ENCODE measurements around the gene ULK2. TPM values are rescaled to one million over a fixed set of nuclear protein-coding genes. Genes with fewer than 3 reads are reported as not detected.
A peak's percentile ranks its signal among the peaks of the same experiment; 100 is the strongest.

ULK2 gene
- total RNA-seq, 1 donor, result 21.0 TPM

DNA sequence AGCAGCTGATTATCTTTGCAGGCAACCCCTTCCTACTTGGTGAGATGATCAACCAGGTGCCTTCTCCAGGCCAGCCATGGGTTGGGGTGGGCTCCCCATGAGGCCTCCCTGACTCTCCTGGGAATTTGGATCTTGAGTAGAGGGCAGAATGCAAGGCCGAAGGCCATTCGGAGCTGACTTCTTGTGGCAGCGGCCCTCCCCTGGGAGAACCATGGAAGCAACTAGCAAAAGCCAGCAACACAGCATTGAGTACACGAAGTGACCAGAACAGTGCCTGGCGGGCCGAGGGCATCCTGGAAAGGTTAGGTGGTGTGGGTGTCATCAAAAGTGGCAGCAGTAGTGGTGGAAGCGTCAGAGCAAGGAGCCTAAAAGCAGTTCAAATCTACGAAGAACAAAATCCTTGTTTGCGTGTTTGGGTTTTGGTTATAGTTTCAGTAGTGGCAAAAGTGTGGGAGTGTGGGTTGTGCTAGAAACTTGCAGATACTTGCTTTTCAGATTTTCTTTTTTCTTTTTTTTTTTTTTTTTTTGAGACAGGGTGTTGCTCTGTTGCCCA is 117.6 kb downstream of the ULK2 start:
- DNase-seq (ENCODE audit: low read depth in 2 of 3, low spot score in 2 of 3), result no peak

DNA sequence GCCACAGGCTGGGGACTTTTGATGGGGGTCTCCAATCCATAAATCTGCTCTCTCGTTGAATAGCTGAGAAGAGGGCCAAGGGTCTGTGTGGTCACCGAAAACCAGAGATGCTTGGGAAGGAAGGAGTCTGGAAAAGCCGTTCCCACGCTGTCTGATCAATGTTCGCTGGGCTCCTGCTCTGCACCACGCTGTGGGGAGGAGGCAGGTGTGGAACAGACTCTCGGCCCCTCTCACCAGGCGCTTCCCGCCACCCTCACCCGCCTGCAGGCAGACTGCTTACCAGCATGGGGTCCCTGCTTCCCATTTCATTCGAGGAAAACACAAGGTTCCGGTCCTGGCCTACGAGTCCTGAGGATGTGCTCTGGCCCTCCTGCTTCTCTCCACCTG is 118.9 kb downstream of the ULK2 start:
- DNase-seq (ENCODE audit: low read depth in 2 of 3, low spot score in 2 of 3), result no peak

DNA sequence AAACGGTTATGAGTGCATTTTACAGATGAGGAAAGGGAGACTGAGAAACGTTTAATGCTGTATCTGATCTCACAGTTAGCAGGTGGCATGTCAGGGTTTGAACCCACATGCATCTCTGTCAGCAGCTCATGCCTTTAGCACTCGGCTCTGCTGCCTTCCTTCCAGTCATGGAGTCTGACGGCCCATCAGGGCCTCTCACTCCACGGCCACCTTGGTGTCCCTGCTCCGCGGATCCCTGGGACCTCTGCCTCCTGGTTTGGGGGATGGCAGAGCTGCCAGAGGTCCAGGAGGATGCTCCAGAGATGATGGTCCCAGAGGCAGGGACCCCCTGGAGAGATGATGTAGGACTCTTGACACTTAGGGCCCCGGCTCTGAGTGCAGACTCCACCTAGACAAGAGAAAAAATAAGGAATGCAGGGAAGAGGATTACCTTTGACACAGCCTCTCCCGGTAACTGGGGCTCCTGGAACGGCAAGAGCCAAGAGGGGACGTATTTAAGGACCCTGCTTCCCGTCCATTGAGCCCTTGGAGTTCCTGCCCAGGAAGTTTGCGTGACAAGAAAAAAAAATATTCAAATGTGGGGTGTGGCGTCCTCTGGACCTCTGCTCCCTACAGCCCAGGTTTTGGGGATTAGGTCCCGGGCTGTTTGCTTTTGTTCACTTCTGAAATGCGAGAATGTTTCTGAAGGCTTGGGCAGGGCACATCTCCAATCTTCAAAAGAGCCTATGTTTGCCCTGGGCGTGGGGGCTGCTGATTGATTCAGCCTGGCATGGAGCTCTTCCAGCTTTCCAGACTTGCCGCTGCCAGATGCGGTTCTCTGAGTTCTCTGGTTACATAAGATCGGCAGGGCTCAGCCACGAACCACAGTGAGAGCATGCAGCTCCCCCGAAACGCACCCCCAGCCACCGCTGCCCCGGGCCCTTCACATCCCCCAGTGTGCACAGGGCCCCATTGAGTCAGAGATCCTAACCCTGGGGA is 119.6 kb downstream of the ULK2 start, which contains the start of gene ALDH3A1:
Gene ALDH3A1 (minus strand): TSS at position 470 of the 978 bp plus-strand sequence. CDS start 3,169 bp downstream, outside the sequence.
- no peak for DNase-seq (ENCODE audit: low read depth in 2 of 3, low spot score in 2 of 3)

DNA sequence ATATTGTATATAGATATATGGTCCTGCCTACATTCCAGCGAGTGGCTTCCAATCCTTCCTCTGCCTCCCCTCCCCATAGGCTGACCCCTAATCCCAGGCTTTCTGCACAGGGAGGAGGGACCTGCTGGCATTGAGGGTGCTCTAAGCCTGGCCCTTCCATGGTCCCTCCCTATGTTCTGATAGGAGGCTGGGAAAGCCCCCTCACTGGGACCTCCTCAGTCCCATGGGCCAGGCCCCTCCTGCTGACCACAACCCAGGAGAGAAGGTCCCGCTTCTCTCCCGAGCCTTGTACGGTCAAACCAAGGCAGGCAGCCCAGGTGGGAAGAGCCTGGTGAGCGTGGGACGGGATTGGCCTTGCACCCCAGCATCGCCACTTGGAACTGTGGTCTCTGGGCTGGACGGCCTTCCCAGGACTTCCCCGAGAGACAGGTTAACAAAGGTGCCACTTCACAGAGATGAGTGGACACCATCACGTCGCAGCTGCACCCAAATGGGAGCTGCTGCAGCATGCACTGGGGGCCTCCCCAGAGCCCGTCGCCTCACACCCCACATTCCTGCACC is 120.5 kb downstream of the ULK2 start:
- DNase-seq (ENCODE audit: low read depth in 2 of 3, low spot score in 2 of 3), result no peak

GRCh38 chr17:19746517-19746916 is 121.2 kb downstream of the ULK2 start:
- no peak for DNase-seq (ENCODE audit: low read depth in 2 of 3, low spot score in 2 of 3)

DNA sequence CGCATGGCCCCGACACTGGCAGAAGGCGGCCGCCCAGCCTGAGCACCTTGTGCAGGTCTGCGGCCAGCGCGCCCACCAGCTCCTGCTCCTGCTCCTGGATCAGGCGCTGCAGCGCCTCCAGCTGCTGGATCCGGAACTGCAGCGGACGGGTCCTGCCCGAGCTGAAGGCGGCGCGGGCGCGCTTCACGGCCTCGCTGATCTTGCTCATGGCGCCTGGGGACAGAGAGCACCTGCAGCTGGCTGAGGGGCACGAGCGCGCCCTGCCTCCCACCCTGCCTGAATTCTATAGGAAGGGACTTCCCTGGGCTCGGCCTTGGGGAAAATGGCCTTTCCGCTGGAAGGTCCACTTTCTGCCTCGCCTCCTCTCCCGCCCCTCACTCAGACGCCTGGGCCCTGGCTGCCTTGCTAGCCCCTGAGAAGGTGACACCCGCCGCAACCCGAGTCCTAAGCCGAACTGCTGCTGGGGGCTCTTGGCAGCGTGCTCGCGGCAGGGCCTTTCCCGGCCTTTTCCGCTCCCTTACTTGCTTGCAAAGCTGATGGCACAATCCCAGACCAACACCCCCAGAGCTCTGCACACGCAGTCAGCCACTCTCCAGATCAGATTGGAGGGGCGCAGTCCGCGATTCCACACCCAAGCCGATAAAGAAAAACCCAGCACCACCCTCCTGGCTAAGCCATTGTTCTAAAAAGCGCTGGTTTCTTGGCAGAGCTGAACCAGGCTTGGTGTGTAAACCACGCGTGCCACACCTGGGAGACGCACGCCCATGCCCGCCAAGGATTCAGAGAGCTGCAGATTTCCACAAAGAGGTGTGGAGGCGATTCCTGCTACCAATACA is 122.6 kb downstream of the ULK2 start:
- peak; percentile 70 to 88 (median 83) for DNase-seq (ENCODE audit: low read depth in 2 of 3, low spot score in 2 of 3)

DNA sequence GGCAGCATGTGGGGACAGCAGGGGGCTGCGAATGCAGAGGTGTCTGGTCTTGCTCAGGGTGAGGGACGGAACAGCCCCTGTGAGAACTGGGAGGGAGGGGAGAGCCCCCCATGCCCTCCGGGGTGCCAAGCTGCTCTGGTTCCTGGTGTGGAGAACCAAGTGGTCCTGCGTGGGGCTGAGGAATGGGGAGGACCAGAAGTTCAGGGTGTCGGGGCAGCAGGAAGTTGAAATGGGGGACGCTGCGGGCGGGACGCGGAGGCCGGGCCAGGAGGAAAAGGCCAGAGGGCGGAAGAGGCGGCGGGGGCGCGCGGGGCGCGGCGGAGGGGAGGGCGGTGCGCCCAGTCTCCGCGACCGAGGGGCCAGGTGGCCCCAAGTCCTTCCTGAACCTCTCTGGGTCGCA is 123.2 kb downstream of the ULK2 start:
- no peak for DNase-seq (ENCODE audit: low read depth in 2 of 3, low spot score in 2 of 3)

DNA sequence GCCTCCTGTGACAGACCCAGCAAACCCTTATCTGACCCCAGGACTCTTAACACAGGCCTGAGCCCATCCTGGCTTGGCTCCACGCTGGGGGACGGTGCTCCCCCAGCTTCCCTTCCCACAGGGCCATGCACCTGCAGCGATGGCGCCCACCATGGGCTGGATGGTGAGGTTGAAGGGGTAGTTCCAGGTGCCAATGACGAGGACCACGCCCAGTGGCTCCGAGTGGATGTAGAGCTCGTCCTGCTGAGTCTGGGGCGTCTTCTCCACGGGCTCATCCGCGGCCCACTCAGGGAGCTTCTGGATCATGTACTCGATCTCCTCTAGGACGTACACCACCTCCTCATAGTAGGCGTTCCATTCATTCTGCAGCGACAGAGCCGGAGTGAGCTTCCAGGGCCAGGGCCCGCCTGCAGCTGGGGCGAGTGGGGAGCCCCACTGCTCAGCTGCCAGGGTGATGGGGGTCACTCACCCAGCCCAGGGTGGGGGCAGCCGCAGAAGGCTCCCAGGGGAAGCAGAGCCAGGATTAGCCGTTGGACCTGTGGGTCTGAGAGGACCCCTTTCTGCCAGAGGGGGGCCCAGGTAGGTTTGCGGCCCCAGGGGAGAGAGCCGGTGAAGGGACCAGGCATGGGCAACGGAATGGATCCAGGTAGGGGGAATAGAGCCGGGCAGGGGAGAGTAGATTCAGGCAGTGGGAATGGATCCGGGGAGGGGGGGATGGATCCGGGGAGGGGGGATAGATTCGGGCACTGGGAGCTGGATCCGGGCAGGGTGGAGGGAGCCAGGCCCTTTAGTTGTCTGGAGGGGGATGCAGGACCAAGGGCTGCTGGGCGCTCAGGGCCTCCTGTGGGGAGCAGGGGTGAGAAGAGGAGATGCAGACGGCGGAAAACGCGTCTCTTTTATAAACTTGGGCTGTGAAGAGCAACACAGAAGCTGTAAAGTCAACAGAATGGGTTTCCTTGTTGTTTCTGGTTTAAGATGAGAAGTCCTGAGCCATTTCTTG is 124.3 kb downstream of the ULK2 start:
- no peak for DNase-seq (ENCODE audit: low read depth in 2 of 3, low spot score in 2 of 3)

GRCh38 chr17:19742495-19742894 is 125.2 kb downstream of the ULK2 start:
- DNase-seq (ENCODE audit: low read depth in 2 of 3, low spot score in 2 of 3), result no peak

DNA sequence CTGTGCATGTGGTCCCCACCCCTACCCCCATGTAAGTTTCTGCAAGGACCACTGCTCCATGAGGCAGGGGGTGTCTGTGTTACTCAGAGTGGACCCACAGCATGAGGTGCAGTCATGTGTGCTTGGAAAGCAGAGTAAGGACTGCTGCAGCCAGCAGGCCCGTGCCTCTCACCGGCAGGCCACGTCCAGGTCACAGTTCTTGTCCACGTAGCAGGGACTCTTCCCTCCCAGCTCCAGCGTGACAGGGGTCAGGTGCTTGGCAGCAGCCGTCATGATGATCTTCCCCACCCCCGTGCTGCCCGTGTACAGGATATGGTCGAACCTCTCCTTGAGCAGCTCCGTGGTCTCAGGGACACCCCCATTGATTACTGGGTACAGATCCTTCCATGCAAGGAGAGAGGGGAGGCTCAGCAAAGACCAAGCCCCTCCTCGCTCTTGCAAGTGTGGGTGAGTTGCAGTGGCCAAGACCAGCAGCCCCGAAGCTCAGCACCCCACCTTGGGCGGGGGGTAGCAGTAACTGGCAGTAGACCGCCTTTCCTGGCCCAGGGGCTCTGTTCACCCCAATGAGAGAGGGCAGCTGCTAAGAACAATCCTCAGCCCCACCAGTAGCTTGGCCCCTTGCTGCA is 125.8 kb downstream of the ULK2 start:
- no peak for DNase-seq (ENCODE audit: low read depth in 2 of 3, low spot score in 2 of 3)

GRCh38 chr17:19740933-19741332 is 126.8 kb downstream of the ULK2 start:
- DNase-seq (ENCODE audit: low read depth in 2 of 3, low spot score in 2 of 3), result no peak

- no peak for DNase-seq (ENCODE audit: low read depth in 2 of 3, low spot score in 2 of 3)
These were observed 128.2 kb downstream of the ULK2 start for GRCh38 chr17:19739241-19740201.

- no peak for DNase-seq (ENCODE audit: low read depth in 2 of 3, low spot score in 2 of 3)
These were observed 129.0 kb downstream of the ULK2 start for GRCh38 chr17:19738757-19739156.

- DNase-seq (ENCODE audit: low read depth in 2 of 3, low spot score in 2 of 3), result no peak
These were observed 129.7 kb downstream of the ULK2 start for GRCh38 chr17:19738073-19738449.

- no peak for DNase-seq (ENCODE audit: low read depth in 2 of 3, low spot score in 2 of 3)
These were observed 130.2 kb downstream of the ULK2 start for GRCh38 chr17:19737305-19738072.

DNA sequence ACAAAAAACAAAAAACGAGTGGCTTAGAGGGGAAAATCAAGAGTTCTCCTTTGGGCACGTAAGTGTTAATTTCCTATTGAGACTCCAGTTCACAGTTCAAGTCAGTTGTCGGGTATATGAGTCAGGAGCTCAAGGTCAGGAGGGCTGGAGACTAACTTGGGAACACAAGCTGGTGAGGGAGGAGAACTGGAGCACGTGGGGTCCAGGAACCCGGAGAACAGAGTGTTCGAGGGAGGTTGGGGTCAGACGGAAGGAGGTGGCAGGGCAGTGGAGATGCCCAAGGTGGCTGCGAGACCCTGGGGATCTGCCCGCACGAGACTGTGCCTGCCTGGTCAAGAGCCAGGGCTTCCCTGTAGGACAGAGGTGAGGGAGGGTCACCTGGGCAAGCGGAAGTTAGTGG is 131.7 kb downstream of the ULK2 start:
- no peak for DNase-seq (ENCODE audit: low read depth in 2 of 3, low spot score in 2 of 3)

DNA sequence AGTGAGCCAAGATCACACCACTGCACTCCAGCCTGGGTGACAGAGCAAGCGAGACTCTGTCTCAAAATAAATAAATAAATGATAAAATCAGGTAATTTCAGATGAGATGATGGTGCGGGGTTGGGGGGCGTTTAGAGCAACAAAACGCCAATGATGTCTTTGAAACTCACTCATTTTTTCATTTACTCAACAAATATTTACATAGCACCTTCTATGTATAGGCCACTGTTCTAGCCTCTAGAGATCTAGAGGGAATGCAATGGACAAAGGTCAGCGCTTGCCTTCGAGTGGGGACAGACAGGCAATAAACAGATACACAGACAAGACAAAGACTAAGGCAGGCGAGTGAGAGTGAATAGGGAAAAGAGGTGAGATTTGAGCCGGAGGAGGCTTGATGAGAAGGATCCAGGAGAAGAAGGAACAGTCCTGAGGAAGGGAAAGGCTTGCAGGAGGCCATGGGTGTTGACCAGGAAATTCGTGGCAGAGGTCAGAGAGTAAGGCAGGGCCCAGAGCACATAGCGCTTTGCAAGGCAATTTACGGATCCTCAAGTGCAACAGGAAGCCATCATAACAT is 133.7 kb downstream of the ULK2 start:
- no peak for DNase-seq (ENCODE audit: low read depth in 2 of 3, low spot score in 2 of 3)

Measured in hematopoietic multipotent progenitor cell (in vitro differentiated cells).